GM13976 (cell line): ENCODE measurements around the gene RFTN1.

ENCODE experiments used
- DNase-seq: peaks from one replicate; pipeline ENCODE4 v3.0.0; 2012; ENCODE audit warnings: low spot score
- in situ Hi-C: fragments of 300-500 bp; cut with MboI; formaldehyde crosslinking; loops from one replicate; pipeline ENCODE4 v1.12.0; 2022; ENCODE audit warnings: low sequenced_read_pairs, mixed read lengths, inconsistent platforms; ENCODE audit not compliant: unreplicated experiment
- TF ChIP-seq, protein P1 (sequence below): IDR thresholded peaks from 2 replicates; pipeline ENCODE4 v1.5.1; 2012; ENCODE audit warnings: borderline replicate concordance, mild to moderate bottlenecking; ENCODE audit not compliant: insufficient read depth; ENCODE audit errors: extremely low read depth, missing control alignments, control extremely low read depth

RFTN1 gene

GRCh38 chr3:16429086-16429485 lies 84.4 kb downstream of the RFTN1 start:
- TF ChIP-seq, protein P1, sequence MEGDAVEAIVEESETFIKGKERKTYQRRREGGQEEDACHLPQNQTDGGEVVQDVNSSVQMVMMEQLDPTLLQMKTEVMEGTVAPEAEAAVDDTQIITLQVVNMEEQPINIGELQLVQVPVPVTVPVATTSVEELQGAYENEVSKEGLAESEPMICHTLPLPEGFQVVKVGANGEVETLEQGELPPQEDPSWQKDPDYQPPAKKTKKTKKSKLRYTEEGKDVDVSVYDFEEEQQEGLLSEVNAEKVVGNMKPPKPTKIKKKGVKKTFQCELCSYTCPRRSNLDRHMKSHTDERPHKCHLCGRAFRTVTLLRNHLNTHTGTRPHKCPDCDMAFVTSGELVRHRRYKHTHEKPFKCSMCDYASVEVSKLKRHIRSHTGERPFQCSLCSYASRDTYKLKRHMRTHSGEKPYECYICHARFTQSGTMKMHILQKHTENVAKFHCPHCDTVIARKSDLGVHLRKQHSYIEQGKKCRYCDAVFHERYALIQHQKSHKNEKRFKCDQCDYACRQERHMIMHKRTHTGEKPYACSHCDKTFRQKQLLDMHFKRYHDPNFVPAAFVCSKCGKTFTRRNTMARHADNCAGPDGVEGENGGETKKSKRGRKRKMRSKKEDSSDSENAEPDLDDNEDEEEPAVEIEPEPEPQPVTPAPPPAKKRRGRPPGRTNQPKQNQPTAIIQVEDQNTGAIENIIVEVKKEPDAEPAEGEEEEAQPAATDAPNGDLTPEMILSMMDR: no peak
- in situ Hi-C loops: no loop called here
- DNase-seq: no peak

- TF ChIP-seq, protein P1: no peak
- DNase-seq: no peak
- in situ Hi-C loops: no loop called here
Measured at GRCh38 chr3:16428612-16429011, 84.9 kb downstream of the RFTN1 start.

- TF ChIP-seq, protein P1: no peak
- DNase-seq: no peak
- in situ Hi-C loops: no loop called here
Measured at GRCh38 chr3:16427103-16427965, 86.2 kb downstream of the RFTN1 start.

- TF ChIP-seq, protein P1: no peak
- DNase-seq: no peak
- in situ Hi-C loops: no loop called here
Measured at GRCh38 chr3:16426665-16427064, 86.8 kb downstream of the RFTN1 start.

GRCh38 chr3:16426029-16426400 lies 87.5 kb downstream of the RFTN1 start:
- no peak for DNase-seq
- in situ Hi-C loops: no loop called here
- TF ChIP-seq, protein P1: no peak

- TF ChIP-seq, protein P1: no peak
- in situ Hi-C loops: no loop called here
- DNase-seq: no peak
Measured at GRCh38 chr3:16425398-16426028, 88.0 kb downstream of the RFTN1 start.
